HG03575 (cell line): ENCODE measurements around the gene RWDD4.

ENCODE experiments used
- ATAC-seq: cut with Tn5 transposase; IDR thresholded peaks from one replicate; pipeline ENCODE4 v1.9.1; 2021; ENCODE audit not compliant: unreplicated experiment, insufficient number of reproducible peaks, low FRiP score; ENCODE audit errors: extremely low read depth

The RWDD4 gene

DNA sequence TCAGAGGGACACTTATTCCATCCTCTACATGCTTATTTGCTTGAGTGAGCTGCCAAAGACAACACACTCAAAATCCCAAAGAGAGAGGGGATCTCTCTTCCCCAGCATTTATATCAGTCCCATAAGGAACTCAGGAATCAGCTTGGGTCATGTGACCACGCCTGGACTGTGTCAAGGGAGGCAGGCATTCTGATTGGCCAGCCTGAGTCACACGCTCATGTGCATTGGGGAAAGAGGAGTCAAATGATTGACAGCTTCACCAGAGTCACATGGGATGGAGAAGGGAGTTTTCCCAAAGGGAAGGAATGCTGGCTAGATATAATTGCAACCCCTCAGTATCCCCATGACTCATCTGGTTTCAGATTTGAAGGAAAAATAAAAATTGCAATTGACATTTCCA is 49.0 kb downstream of the RWDD4 start:
- no peak for ATAC-seq

DNA sequence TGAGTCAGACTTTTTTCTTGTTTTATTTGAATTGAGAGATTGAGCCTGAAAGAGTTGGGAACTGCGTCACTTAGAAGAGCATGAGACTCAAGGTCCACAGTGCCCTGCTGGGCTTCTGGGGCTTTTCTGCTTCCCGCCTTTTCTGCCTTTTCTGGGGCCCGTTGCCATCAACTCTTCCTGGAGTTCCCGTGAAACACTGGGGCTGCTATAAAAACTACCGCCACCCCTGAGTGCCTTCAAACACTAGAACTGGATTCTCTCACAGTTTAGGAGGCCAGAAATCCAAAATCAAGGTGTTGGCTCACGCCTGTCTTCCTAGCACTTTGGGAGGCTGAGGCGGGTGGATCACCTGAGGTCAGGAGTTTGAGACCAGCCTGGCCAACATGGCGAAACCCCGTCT is 49.8 kb downstream of the RWDD4 start:
- ATAC-seq = no peak

DNA sequence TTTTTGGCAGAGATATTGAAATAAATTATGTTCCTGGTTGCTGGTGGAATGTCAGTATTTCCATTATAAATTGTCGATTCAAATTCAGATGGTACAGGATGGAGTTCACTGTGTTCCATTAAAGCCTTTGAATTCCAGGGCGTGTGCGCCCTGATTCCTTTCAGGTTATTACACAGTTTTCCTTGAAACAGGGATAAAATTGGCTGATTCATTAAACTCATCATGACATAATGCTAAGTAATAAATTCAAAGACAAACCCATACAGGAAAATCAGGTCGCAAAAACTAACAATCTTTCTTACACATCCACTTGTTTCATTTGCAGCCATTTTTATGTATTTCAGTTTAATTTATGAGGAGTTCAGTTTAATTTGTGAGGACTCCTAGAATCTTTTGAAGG is 51.1 kb downstream of the RWDD4 start:
- ATAC-seq = no peak

DNA sequence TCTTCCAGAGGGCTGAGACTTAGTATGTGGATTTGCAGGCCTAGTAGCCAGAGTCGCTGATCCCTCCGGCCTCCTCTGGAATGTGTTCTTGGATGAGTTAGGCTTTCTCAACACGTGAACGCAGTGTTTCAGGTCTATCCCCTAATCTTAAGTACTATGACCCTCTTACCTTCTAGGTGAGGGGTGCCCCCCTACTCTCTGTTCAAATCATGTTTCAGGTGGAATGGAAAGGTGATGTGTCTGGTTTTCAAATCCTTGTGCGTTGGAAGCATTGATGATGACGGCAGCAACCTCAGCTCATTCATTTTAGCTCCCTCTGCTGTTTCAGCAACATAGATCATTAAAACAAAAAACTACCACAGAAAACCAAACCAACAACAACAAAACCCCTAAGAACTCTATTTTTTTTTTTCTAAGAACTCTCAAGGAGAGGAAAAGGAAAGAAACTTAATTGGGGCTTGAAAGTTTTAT is 56.4 kb downstream of the RWDD4 start:
- ATAC-seq = no peak

DNA sequence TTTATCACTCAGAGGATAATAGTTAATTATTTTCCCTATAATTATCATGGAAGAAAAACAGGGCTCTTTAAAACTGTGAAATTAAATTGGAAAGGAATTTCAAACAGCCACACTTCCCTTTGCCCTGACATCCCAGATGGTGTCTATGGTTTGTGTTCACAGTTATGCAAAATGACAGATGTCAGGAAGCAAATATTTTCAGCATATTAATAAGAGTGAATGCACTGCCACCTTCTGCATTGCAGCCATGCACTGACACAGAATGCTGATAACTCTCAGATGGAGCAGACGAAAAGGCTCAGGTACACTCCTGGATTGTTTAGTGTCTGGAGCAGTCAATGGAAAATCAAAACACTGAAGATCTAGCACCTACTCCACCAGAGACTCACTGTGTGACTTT is 57.6 kb downstream of the RWDD4 start:
- ATAC-seq = no peak

DNA sequence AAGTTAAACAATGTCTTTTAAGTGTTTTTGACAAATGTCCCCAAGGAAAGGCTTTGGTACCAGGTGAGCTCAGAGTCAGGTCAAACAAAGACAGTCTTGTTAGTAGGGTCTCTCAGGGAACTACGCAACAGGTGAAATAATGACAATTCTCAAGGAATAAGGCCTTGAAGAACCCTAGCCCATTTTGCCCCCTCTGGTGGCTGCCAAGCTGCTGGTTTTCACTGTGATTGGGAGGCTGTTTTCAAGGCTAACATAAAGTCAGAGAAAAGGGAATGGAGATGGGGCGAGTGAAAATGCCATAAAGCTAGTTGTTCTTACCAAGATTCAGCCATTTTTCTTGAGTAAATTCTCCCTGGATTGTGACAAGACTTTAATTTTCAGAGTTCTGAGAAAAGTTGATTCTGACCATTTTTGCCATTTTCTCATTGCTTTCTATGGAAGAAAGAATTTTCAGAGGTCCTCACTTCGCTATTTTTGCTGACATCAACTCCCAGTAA is 58.7 kb downstream of the RWDD4 start:
- no peak for ATAC-seq

DNA sequence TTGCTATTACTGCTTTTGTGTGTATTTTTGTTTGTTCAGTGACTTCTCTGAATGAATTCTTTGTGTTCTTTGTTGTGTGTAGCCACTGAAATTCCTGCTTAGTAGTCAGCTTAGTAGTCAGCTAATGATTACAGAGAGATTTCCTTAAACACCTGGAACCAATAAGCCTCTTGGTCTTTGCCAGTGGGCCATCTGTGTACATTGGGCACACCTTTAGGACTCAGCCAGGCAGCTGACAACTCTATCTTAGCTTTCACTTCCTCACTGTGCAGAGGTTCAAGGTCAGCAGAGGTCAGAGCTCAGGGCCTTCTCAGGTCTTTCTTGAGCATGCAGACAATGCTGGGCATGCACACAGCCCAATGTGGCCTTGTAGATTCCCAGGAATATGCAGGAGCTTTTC is 59.3 kb downstream of the RWDD4 start:
- no peak for ATAC-seq

DNA sequence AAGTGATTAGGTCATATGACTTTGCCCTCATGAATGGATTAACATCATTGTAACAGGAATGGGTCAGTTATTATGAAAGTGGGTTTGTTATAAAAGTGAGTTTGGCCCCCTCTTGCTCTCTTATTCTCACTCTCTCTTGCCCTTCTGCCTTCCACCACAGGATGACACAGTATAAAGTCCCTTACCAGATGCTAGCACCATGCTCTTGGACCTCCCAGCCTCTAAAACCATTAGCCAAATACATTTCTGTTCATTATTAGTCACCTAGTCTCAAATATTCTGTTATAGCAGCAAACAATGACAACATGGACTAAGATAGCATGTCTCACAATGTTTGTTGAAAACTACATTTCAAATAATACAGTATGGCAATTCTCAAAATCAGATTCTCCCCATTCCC is 59.7 kb downstream of the RWDD4 start:
- no peak for ATAC-seq

DNA sequence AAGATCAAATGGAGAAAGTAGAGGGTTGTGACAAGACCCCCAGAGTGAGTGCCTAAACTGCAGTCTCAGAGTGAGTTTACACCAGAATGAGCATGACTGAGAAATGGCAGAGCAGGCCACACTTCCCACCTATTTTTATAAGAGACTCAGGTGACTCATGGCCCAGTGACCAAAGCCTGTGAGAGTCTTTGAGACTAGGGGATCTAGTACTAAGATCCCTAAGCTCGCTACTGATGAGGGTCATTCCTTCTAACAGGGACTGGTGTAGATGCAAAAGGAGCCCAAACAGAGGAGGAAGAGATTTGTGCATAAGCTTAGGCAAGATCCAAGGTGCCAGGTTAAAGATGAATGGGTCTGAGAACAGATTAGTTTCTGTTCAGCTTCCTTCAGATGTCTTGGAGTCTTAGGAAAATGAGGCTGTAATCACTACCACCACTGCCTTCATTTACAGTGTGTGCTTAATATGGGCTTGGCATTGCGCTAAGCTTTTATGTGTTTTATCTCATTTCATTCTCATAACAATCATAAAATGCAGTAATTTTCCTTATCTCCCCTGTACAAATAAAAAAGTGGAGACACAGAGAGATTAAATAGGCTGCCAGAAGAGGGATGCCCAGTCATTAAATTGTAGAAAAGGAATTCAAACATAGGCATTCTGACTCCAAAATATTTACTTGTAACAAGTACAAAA is 62.8 kb downstream of the RWDD4 start:
- no peak for ATAC-seq

DNA sequence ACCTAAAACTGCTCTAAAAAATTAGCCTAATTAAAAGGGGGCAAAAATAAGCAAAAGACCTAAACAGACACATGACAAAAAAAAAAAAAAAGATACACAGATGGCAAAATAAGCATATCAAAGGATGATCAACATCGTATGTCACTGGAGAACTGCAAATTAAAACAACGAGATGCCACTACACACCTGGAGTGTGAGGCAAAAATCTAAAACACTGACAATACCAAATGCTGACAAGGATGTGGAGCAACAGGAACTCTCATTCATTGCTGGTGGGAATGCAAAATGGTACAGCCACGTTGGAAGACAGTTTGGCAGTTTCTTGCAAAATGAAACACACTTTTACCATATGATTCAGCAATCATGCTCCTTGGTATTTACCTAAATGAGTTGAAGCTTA is 64.2 kb downstream of the RWDD4 start:
- no peak for ATAC-seq

DNA sequence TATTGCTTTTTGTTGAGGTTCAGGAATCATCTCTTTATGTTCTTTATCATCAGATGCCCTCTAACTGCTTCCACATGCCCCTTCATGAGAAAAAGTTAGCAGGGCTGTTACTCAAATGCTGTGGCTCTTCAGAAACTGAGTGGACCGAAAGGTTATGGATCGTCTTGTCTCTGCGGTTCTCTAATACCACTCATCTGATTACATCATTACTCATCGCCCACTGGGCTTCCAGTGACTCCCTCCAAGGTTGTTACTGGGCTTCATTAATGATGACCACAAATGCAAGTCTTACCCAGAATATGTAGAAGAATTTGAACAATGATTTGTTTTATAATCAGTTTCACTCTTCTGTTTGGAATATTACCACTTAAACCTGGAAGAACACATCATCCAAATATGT is 67.7 kb downstream of the RWDD4 start:
- ATAC-seq = no peak
